H9 (cell line): ENCODE results near the gene EID2. TPM values are rescaled to one million over a fixed set of nuclear protein-coding genes. Genes with fewer than 3 reads are reported as not detected.
A peak's percentile ranks its signal among the peaks of the same experiment; 100 is the strongest.

Experiments used
- DNase-seq: peaks from one replicate; pipeline ENCODE4 v3.0.0-alpha.2; 2017
- H2AFZ ChIP-seq: one replicate; pipeline ENCODE4 v1.6.1; 2013; ENCODE audit warnings: mild to moderate bottlenecking, low read length, control low read depth, moderate library complexity
- H2AK5ac ChIP-seq: 2 replicates; pipeline ENCODE4 v1.6.1; 2013; ENCODE audit warnings: low read length, control low read depth, mixed read lengths; ENCODE audit not compliant: insufficient read length
- H2BK120ac ChIP-seq: one replicate; pipeline ENCODE4 v1.6.1; 2013; ENCODE audit warnings: low read depth, mild to moderate bottlenecking, low read length, control low read depth, inconsistent platforms; ENCODE audit not compliant: poor library complexity, severe bottlenecking
- H2BK12ac ChIP-seq: 2 replicates; pipeline ENCODE4 v1.6.1; 2013; ENCODE audit warnings: low read length, control low read depth, mixed read lengths, low read depth; ENCODE audit not compliant: insufficient read length
- H2BK15ac ChIP-seq: 2 replicates; pipeline ENCODE4 v1.6.1; 2013; ENCODE audit warnings: low read depth, low read length, control low read depth
- H2BK20ac ChIP-seq: one replicate; pipeline ENCODE4 v1.6.1; 2013; ENCODE audit warnings: low read depth, mild to moderate bottlenecking, low read length, control low read depth, inconsistent platforms; ENCODE audit not compliant: poor library complexity, severe bottlenecking
- H2BK5ac ChIP-seq: 2 replicates; pipeline ENCODE4 v1.6.1; 2013; ENCODE audit warnings: low read length, control low read depth, mixed read lengths; ENCODE audit not compliant: insufficient read length
- H3K14ac ChIP-seq: 2 replicates; pipeline ENCODE4 v1.6.1; 2013; ENCODE audit warnings: low read length, control low read depth; ENCODE audit not compliant: insufficient read depth
- H3K18ac ChIP-seq: 2 replicates; pipeline ENCODE4 v1.6.1; 2013; ENCODE audit warnings: low read depth, mild to moderate bottlenecking, mixed read lengths, low read length, control low read depth; ENCODE audit not compliant: insufficient read length
- H3K23ac ChIP-seq: 2 replicates; pipeline ENCODE4 v1.6.1; 2013; ENCODE audit warnings: low read length, control low read depth, mixed read lengths, low read depth; ENCODE audit not compliant: insufficient read length
- H3K23me2 ChIP-seq: 2 replicates; pipeline ENCODE4 v1.6.1; 2013; ENCODE audit warnings: low read depth, mild to moderate bottlenecking, mixed read lengths, low read length, control low read depth; ENCODE audit not compliant: insufficient read length, poor library complexity, severe bottlenecking
- H3K27ac ChIP-seq: 2 replicates; pipeline ENCODE4 v1.5.1; 2013; ENCODE audit warnings: low read length, control low read depth, mixed read lengths, low read depth; ENCODE audit not compliant: insufficient read length
- H3K27me3 ChIP-seq: 2 replicates; pipeline ENCODE4 v1.6.1; 2013; ENCODE audit warnings: low read length, control low read depth, inconsistent platforms; ENCODE audit not compliant: insufficient read depth
- H3K4ac ChIP-seq: 2 replicates; pipeline ENCODE4 v1.6.1; 2013; ENCODE audit warnings: low read depth, mild to moderate bottlenecking, control low read depth, inconsistent platforms, low read length, moderate library complexity
- H3K4me1 ChIP-seq: 2 replicates; pipeline ENCODE4 v1.6.1; 2013; ENCODE audit warnings: low read length, control low read depth, inconsistent platforms; ENCODE audit not compliant: insufficient read depth
- H3K4me2 ChIP-seq: 2 replicates; pipeline ENCODE4 v1.6.1; 2013; ENCODE audit warnings: low read length, control low read depth, mixed read lengths; ENCODE audit not compliant: insufficient read length, insufficient read depth
- H3K56ac ChIP-seq: 2 replicates; pipeline ENCODE4 v1.6.1; 2013; ENCODE audit warnings: low read depth, mild to moderate bottlenecking, mixed read lengths, low read length, control low read depth; ENCODE audit not compliant: insufficient read length
- H3K79me1 ChIP-seq: 2 replicates; pipeline ENCODE4 v1.6.1; 2013; ENCODE audit warnings: low read depth, mild to moderate bottlenecking, moderate library complexity, low read length, control low read depth, inconsistent platforms; ENCODE audit not compliant: insufficient read depth, poor library complexity, severe bottlenecking
- H3K79me2 ChIP-seq: 2 replicates; pipeline ENCODE4 v1.6.1; 2013; ENCODE audit warnings: low read length, control low read depth, inconsistent platforms; ENCODE audit not compliant: insufficient read depth
- H3K9ac ChIP-seq: 2 replicates; pipeline ENCODE4 v1.6.1; 2013; ENCODE audit warnings: low read length, control low read depth, mixed read lengths; ENCODE audit not compliant: insufficient read length; ENCODE audit errors: extremely low read depth
- H3K9me3 ChIP-seq: one replicate; pipeline ENCODE4 v1.6.1; 2013; ENCODE audit warnings: low read depth, low read length, inconsistent platforms; ENCODE audit not compliant: control insufficient read depth
- H3T11ph ChIP-seq: one replicate; pipeline ENCODE4 v1.6.1; 2013; ENCODE audit warnings: mild to moderate bottlenecking, low read length, control low read depth, inconsistent platforms
- H4K20me1 ChIP-seq: one replicate; pipeline ENCODE4 v1.6.1; 2013; ENCODE audit not compliant: control insufficient read depth, insufficient read length, insufficient read depth
- H4K5ac ChIP-seq: 2 replicates; pipeline ENCODE4 v1.6.1; 2013; ENCODE audit warnings: low read depth, mild to moderate bottlenecking, mixed read lengths, low read length, control low read depth; ENCODE audit not compliant: insufficient read length
- H4K8ac ChIP-seq: replicated peaks from 2 replicates; pipeline ENCODE4 v1.6.1; 2013; ENCODE audit warnings: low read length, control low read depth, mixed read lengths, low read depth; ENCODE audit not compliant: insufficient read length
- H4K91ac ChIP-seq: 2 replicates; pipeline ENCODE4 v1.6.1; 2013; ENCODE audit warnings: low read depth, mild to moderate bottlenecking, moderate library complexity, mixed read lengths, low read length, control low read depth; ENCODE audit not compliant: insufficient read length
- H3K27ac Mint-ChIP-seq, 3 experiments: 2 replicates in 2 of 3; 3 replicates in 1 of 3; pipeline ENCODE4 v1.8.0; 2020 to 2021; ENCODE audit warnings: mixed read lengths in 3 of 3, mild to moderate bottlenecking in 1 of 3, moderate library complexity in 1 of 3
- H3K27me3 Mint-ChIP-seq: 2 replicates; pipeline ENCODE4 v1.8.0; 2021; ENCODE audit warnings: low read depth, mild to moderate bottlenecking, moderate library complexity, mixed read lengths
- H3K36me3 Mint-ChIP-seq, 3 experiments: 2 replicates in 2 of 3; 3 replicates in 1 of 3; pipeline ENCODE4 v1.8.0; 2020 to 2021; ENCODE audit warnings: low read depth in 3 of 3, mixed read lengths in 3 of 3; ENCODE audit not compliant: insufficient read depth in 1 of 3
- H3K4me1 Mint-ChIP-seq, 2 experiments: 2 replicates each; pipeline ENCODE4 v1.8.0; 2020; ENCODE audit warnings: mixed read lengths in 2 of 2
- H3K4me3 Mint-ChIP-seq, 2 experiments: 2 replicates in 1 of 2; 3 replicates in 1 of 2; pipeline ENCODE4 v1.8.0; 2020 to 2021; ENCODE audit warnings: mild to moderate bottlenecking in 2 of 2, mixed read lengths in 2 of 2, moderate library complexity in 1 of 2
- H3K9me3 Mint-ChIP-seq, 2 experiments: 2 replicates in 1 of 2; 3 replicates in 1 of 2; pipeline ENCODE4 v1.8.0; 2020; ENCODE audit warnings: mild to moderate bottlenecking in 2 of 2, mixed read lengths in 2 of 2, moderate library complexity in 1 of 2
- WGBS: extraction: QIAGEN DNeasy Blood & Tissue Kit; methylation state at CpG from one replicate; pipeline ENCODE4 v1.1.7; 2013; ENCODE audit warnings: missing lambda C conversion rate, low lambda C conversion rate, mixed read lengths; ENCODE audit not compliant: insufficient read length; ENCODE audit errors: extremely low coverage; 5-methylcytosine and 5-hydroxymethylcytosine counted together
- total RNA-seq: library from RNA; stranded (reverse); gene quantifications from 2 replicates; pipeline ENCODE4 v1.2.1, GENCODE V29; 2021
- TF ChIP-seq, protein P1 (sequence below): fragments of 200-600 bp; sonication (generic); conservative IDR thresholded peaks from 3 replicates; pipeline ENCODE4 v1.8.0; 2021; ENCODE audit warnings: antibody characterized with exemption, mild to moderate bottlenecking

Gene EID2
- total RNA-seq, 1 experiment from 2014 or later = 18.8 TPM

DNA sequence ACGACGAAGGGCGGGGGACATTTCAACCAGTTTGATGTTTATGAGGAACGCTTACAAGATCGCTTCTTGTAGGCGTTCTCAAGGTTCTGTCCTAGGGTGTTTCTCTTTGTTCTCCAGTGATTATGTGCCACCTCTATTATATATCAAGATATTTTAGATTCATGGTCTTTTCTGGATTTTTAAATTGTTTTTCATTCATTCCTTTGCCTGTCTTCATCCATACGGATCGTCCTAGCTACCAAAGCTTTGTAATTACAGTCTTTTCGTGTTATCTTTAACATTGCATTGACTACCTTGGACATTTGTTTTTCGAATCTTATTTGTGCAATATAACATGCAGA lies 342 bp upstream of the EID2 start:
- Histone ChIP-seq H3K23me2 (no peaks in the 10 kb centered on the region), H3K79me1 (no peaks in the 10 kb centered on the region), H4K91ac (no peak overlapping the region), H3K14ac (no peak overlapping the region), H2AK5ac (no peak overlapping the region), H3K9ac (no peak overlapping the region), H2BK120ac (no peak overlapping the region), H3K18ac (no peak overlapping the region), H2BK12ac (no peak overlapping the region), H4K20me1 (no peaks in the 10 kb centered on the region), H4K5ac (no peak overlapping the region), H3K79me2 (peaks cover 1% of the 10 kb centered on the region; the same call in 1 of the 2 replicates), H2BK15ac (no peak overlapping the region), H2BK5ac (no peak overlapping the region), H2AFZ (no peak overlapping the region), H3K4me1 (peaks cover 3% of the 10 kb centered on the region; the same call in 1 of the 2 replicates), H3K9me3 (no peaks in the 10 kb centered on the region), H3K27me3 (no peaks in the 10 kb centered on the region), H3K4ac (no peak overlapping the region), H3K23ac (no peak overlapping the region), H3T11ph (no peak overlapping the region), H3K56ac (no peak overlapping the region), H3K4me2 (peak overlapping the region; percentile 69), H4K8ac (no peak overlapping the region), H2BK20ac (no peak overlapping the region), H3K27ac (no peak overlapping the region)
- no peaks in the 10 kb centered on the region; the same call in 1 of the 2 replicates for H3K27me3 Mint-ChIP-seq
- WGBS = no CpG with 5 or more reads among the region's 10 CpGs
- H3K4me3 Mint-ChIP-seq = peak overlapping the region; percentile 93 to 96
- H3K36me3 Mint-ChIP-seq = peaks cover 0 to 6% (median 0%) of the 10 kb centered on the region in 3 experiments; a peak in 4 of 7 replicates
- no peak for DNase-seq
- no peaks in the 10 kb centered on the region; a peak in 1 of 5 replicates for H3K9me3 Mint-ChIP-seq
- peaks cover 25 to 32% of the 10 kb centered on the region in 2 experiments for H3K4me1 Mint-ChIP-seq
- H3K27ac Mint-ChIP-seq = peak overlapping the region in 1 of 3 experiments; percentile 98; a peak in 1 of 7 replicates
- TF ChIP-seq, protein P1, sequence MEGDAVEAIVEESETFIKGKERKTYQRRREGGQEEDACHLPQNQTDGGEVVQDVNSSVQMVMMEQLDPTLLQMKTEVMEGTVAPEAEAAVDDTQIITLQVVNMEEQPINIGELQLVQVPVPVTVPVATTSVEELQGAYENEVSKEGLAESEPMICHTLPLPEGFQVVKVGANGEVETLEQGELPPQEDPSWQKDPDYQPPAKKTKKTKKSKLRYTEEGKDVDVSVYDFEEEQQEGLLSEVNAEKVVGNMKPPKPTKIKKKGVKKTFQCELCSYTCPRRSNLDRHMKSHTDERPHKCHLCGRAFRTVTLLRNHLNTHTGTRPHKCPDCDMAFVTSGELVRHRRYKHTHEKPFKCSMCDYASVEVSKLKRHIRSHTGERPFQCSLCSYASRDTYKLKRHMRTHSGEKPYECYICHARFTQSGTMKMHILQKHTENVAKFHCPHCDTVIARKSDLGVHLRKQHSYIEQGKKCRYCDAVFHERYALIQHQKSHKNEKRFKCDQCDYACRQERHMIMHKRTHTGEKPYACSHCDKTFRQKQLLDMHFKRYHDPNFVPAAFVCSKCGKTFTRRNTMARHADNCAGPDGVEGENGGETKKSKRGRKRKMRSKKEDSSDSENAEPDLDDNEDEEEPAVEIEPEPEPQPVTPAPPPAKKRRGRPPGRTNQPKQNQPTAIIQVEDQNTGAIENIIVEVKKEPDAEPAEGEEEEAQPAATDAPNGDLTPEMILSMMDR = peak; percentile 9; the same call in 1 of the 3 replicates
